Stomach smooth muscle (tissue), 2 donors: ENCODE results near the gene PSMD13.
"Not testable (repeated sequence)": the region's sequence is repeated elsewhere in the genome, so short reads cannot be mapped to it uniquely, and the experiment has no call there.

Experiments
- H3K27ac ChIP-seq: one replicate; pipeline ENCODE4 v1.7.0; 2013; ENCODE audit warnings: mild to moderate bottlenecking, low read length, inconsistent platforms
- H3K27me3 ChIP-seq, 2 donors: one replicate each; pipeline ENCODE4 v1.7.0; 2013; ENCODE audit warnings: low read length in 2 of 2; ENCODE audit not compliant: insufficient read depth in 2 of 2, control insufficient read depth in 1 of 2
- H3K36me3 ChIP-seq, 2 donors: one replicate each; pipeline ENCODE4 v1.7.0; 2013; ENCODE audit warnings: low read length in 2 of 2; ENCODE audit not compliant: control insufficient read depth in 2 of 2, insufficient read depth in 2 of 2
- H3K4me1 ChIP-seq: one replicate; pipeline ENCODE4 v1.7.0; 2013; ENCODE audit warnings: low read length; ENCODE audit not compliant: control insufficient read depth, insufficient read depth
- H3K4me3 ChIP-seq, 2 donors: one replicate each; pipeline ENCODE4 v1.7.0; 2013; ENCODE audit warnings: low read length in 2 of 2
- H3K9ac ChIP-seq, 2 donors: one replicate each; pipeline ENCODE4 v1.7.0; 2013; ENCODE audit warnings: low read length in 2 of 2, mild to moderate bottlenecking in 1 of 2
- H3K9me3 ChIP-seq, 2 donors: one replicate each; pipeline ENCODE4 v1.7.0; 2013; ENCODE audit warnings: low read length in 2 of 2; ENCODE audit not compliant: control insufficient read depth in 2 of 2
- donor health status: healthy.
- donor health status: Pancreatic carcinoma.

PSMD13 gene

DNA sequence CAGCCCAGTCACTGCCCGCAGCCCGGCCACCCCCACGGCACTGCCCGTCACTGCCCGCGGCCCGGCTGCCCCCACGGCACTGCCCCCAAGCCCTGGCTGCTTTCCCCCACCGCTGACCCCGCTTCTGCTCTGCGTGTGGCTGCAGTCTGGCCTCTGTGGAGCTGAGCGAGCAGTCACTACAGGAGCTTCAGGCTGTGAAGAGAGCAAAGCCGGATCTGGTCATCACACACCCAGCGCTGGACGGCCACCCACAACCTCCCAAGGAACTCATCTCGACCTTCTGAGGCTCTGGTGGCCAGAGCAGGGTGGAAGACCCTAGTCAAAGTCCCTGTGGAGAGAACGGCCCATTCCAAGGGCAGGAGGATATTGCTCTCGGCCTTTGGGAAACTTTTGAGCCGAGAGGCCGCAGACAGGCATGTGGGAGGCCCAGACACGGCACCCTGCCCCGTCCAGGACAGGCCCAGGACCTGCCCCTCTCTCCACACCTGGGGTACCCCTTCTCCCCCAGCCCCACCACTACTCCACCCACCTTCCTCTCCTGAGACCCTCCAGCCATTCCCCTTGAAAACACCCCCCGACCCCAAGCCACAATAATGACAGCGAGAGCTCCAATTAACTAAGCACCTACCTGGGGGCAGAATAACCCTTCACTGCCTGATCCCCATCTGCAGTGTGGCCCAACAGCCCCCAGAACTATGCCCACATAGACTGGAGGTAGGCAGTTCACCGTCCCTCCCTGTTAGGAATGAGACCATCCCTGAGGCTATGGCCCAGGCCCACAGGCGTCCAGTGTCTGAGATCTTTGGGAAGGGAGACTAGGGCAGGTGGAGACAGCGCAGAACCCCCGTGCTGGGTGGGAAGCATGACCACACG lies 48.5 kb downstream of the PSMD13 start:
- no peaks in the 10 kb centered on the region for H3K36me3 ChIP-seq
- H3K27me3 ChIP-seq: peaks cover 37 to 40% of the 10 kb centered on the region in 2 donors
- H3K9me3 ChIP-seq: no peaks in the 10 kb centered on the region
- H3K4me3 ChIP-seq: no peak overlapping the region
- peaks cover 26% of the 10 kb centered on the region for H3K4me1 ChIP-seq
- H3K27ac ChIP-seq: no peak overlapping the region
- no peak overlapping the region for H3K9ac ChIP-seq

DNA sequence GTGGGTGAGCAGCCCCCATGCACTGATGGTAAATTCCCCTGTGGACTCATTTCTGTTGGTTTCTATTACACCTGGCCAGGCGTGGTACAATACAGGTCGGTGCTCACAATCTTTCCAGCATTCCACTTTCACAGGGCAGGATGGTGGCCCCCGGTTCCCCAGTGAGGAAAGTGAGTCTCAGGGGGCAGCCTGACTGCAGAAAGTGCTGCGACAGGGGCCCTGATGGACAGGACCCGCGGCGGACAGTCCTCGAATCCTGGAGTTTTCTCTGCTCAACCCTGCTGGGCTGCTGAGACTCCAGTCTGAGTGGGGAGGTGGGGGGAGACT lies 49.1 kb downstream of the PSMD13 start:
- H3K4me3 ChIP-seq: no peak overlapping the region
- H3K9me3 ChIP-seq: no peaks in the 10 kb centered on the region
- H3K4me1 ChIP-seq: peaks cover 20% of the 10 kb centered on the region
- H3K9ac ChIP-seq: no peak overlapping the region
- H3K27me3 ChIP-seq: peaks cover 34% of the 10 kb centered on the region in 2 donors
- no peak overlapping the region for H3K27ac ChIP-seq
- no peaks in the 10 kb centered on the region for H3K36me3 ChIP-seq

DNA sequence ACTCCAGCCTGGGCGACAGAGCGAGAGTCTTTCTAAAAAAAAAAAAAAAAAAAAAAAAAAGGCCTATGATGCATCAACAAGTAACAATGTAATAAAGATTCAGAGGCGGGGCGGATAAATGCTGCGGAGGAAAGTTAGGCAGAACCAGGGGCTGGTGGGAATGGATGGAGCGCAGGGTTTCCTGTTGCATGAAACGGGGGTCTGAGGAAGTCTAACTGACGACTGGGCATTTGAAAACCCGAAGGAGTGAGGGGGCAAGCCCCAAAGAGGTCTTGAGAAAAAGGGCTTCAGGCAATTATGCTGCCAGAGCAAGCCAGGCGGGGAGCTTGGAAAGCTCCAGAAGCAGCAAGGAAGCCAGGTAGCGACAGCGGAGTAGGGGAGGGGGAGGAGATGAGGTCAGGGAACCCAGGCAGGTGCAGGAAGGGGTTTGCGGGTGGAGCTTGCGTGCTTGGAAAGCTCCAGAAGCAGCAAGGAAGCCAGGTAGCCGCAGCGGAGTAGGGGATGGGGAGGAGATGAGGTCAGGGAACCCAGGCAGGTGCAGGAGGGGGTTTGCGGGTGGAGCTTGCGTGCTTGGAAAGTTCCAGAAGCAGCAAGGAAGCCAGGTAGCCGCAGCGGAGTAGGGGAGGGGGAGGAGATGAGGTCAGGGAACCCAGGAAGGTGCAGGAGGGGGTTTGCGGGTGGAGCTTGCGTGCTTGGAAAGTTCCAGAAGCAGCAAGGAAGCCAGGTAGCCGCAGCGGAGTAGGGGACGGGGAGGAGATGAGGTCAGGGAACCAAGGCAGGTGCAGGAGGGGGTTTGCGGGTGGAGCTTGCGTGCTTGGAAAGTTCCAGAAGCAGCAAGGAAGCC lies 50.4 kb downstream of the PSMD13 start:
- H3K27ac ChIP-seq, H3K4me3 ChIP-seq, H3K9me3 ChIP-seq, H3K36me3 ChIP-seq, H3K9ac ChIP-seq: not testable (repeated sequence)
- H3K27me3 ChIP-seq: peaks cover 20% of the 10 kb centered on the region in 2 donors
- peaks cover 16% of the 10 kb centered on the region for H3K4me1 ChIP-seq

DNA sequence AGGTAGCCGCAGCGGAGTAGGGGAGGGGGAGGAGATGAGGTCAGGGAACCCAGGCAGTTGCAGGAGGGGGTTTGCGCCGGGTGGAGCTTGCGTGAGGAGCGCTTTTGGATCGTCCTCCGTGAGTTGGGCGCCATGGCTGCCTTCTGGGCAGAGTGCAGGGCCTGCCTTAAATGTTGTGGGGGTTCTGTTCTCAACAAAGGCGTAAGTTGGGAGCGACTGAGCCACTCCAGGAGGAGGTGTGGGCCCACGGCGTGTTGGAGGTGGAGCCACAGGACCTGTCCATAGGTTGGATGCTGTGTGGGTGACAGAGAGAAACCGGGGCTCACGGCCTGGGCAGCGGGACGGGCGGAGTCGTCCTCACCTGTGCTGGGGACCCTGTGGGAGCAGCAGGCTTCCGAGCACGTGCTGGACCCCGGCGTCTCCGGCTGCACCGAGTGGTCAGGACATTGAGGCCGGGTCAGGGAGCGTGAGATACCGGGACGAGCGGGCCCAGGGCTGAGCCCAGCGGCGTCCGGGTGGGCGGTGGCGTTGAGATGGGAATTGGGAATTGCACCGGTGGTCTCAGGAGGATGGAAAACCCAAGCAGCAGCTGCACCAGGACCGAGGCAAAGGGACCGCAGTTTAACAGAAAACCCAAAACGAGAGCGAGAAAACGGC lies 51.2 kb downstream of the PSMD13 start:
- Histone ChIP-seq H3K4me3 (peak overlapping the region; percentile 47 to 77), H3K36me3 (no peaks in the 10 kb centered on the region), H3K27ac (no peak overlapping the region), H3K9me3 (no peaks in the 10 kb centered on the region), H3K4me1 (peaks cover 16% of the 10 kb centered on the region), H3K27me3 (peaks cover 13% of the 10 kb centered on the region in 2 donors), H3K9ac (peak overlapping the region; percentile 35 to 60)

DNA sequence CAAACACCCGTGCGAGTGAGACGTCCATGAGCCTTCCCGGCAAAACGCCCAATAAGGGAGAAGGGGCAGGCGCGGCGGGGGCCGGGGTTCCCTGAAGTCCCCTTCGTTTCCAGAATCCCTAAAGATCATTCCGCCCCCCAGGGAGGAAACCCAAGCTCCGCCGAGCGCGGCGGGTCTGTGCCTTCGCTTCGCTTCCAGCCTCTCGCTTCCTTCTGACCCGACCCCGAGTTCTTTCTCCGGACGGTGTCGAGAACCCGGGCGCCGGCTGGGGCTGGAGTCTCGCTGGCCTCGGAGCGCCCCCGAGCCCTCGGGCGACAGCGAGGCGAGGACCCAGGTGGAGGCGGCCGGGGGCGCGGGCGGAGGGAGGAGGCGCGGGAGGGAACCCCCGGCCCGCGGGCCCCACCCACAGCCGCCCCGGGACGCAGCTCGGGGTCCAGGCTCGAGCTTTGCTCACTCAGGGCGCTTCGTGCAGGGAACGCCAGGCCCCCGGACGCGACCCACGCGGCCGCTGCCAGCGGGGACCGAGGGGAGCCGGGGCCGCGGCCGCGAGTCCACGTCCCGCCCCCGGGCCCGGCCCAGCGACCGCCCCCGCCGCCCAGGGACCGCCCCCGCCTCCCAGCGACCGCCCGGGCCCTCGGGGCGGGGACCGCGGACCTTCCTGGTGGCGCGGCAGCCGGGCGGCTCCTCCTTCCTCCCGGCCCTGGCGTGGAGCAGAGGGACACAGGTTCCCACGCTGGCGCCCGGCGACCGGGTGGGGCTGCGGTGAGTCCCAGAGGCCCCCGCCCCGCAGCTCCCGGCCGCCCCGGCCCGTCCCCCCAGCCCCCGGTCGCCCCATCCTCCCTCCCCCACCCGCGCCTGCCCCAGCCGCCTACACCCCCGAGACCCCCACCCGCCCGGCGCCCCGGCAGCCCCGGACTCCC lies 52.0 kb downstream of the PSMD13 start, which contains the start of gene PGGHG:
TSS of gene PGGHG (plus strand) at position 649 of the 920 bp plus-strand sequence. CDS start 691 bp downstream, outside the sequence.
- Histone ChIP-seq H3K36me3 (no peaks in the 10 kb centered on the region), H3K27me3 (peaks cover 9 to 11% of the 10 kb centered on the region in 2 donors), H3K4me3 (peak within 1 kb of the TSS; percentile 47 to 77), H3K4me1 (peaks cover 16% of the 10 kb centered on the region), H3K9ac (peak within 1 kb of the TSS; percentile 35 to 60), H3K27ac (no peak within 1 kb of the TSS), H3K9me3 (no peaks in the 10 kb centered on the region)

DNA sequence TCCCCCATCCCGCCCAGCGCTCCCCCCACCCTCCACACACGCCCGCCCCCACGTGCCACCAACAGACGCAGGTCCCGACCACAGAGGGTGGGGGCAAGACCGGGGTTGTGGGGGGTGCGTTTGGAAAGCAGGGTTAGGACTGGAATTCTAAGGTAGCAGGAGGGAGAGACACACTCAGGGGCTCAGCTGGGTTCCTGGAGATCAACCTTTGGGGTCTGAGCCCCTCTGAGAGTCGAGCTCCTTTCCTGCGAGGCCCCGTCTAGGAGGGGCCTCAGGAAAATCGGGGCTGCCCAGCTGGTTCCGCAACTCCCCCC lies 52.6 kb downstream of the PSMD13 start:
- Histone ChIP-seq H3K27ac (no peak overlapping the region), H3K36me3 (no peaks in the 10 kb centered on the region), H3K9me3 (no peaks in the 10 kb centered on the region), H3K4me3 (peak overlapping the region in 1 of 2 donors; percentile 54), H3K4me1 (peaks cover 16% of the 10 kb centered on the region), H3K27me3 (peaks cover 5 to 6% of the 10 kb centered on the region in 2 donors), H3K9ac (peak overlapping the region in 1 of 2 donors; percentile 33)

DNA sequence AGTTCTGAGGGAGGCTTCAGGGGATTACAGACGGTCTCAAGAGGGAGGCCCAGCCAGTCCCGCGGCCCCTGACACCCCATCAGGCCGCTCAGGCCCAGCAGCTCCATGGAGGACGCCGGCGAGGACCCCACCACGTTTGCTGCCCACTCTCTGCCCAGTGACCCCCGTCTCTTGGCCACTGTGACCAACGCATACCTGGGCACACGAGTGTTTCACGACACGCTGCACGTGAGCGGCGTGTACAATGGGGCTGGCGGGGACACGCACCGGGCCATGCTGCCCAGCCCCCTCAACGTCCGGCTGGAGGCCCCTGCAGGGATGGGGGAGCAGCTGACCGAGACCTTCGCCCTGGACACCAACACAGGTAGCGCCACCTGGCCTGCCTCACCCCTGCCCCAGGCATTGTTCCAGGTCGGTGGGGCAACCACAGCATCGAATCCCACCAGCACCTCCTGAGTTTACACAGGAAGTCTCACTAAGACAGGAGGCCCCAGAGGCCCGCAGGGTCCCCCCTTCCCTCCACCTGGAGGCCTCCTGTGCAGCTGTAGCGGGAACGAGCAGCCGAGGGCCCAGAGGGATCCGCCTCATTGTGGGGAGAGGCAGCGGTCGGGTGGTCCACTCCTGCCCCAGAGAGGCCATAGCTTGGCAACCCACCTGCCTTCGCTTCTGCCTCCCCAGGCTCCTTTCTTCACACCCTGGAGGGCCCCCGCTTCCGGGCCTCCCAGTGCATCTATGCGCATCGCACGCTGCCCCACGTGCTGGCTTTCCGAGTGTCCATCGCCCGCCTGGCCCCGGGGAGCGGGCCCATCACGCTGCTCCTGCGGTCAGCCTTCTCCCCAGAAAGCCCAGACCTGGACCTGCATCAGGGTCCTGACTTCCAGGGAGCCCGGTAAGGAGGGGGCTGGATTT lies 53.2 kb downstream of the PSMD13 start:
- peaks cover 16% of the 10 kb centered on the region for H3K4me1 ChIP-seq
- H3K4me3 ChIP-seq: peak overlapping the region in 1 of 2 donors; percentile 54
- no peaks in the 10 kb centered on the region for H3K9me3 ChIP-seq
- H3K27me3 ChIP-seq: peaks cover 3 to 6% of the 10 kb centered on the region in 2 donors
- peak overlapping the region in 1 of 2 donors; percentile 33 for H3K9ac ChIP-seq
- no peak overlapping the region for H3K27ac ChIP-seq
- no peaks in the 10 kb centered on the region for H3K36me3 ChIP-seq

DNA sequence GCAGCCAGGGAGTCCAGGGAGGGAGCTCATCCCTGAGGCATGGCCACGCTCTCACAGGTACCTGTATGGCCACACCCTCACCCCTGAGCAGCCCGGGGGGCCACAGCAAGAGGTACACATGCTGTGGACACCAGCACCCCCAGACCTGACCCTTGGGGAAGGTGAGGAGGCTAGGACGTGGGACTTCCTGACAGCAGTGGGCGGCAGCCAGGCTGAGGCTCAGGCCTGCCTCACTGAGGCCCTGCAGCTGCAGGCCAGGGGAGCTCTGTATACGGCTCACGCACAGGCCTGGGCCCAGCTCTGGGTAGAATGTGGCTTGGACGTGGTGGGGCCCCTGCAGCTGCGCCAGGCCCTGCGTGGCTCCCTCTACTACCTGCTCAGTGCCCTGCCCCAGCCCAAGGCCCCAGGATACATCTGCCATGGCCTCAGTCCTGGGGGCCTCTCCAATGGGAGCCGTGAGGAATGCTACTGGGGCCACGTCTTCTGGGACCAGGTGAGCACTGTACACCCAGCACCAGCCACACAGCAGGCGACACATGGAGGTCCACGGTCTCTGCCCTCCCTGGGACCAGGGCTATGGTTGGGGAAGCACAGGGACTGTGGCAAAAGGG lies 54.0 kb downstream of the PSMD13 start:
- no peaks in the 10 kb centered on the region for H3K9me3 ChIP-seq
- no peaks in the 10 kb centered on the region for H3K36me3 ChIP-seq
- no peak overlapping the region for H3K27ac ChIP-seq
- H3K9ac ChIP-seq: no peak overlapping the region
- H3K4me1 ChIP-seq: peaks cover 16% of the 10 kb centered on the region
- peaks cover 0 to 4% of the 10 kb centered on the region in 2 donors for H3K27me3 ChIP-seq
- H3K4me3 ChIP-seq: no peak overlapping the region
